Esophagus squamous epithelium (tissue), 5 donors: ENCODE data around the gene ATP5MC2. TPM values are rescaled to one million over a fixed set of nuclear protein-coding genes. Genes with fewer than 3 reads are reported as not detected.
A peak's percentile ranks its signal among the peaks of the same experiment; 100 is the strongest.

Experiments
- DNase-seq: peaks from one replicate; lab custom pipeline; 2025; lab: John Stamatoyannopoulos, UW
- H3K27ac ChIP-seq, 4 donors: fragments of 200-600 bp; sonication (generic); one replicate each; pipeline ENCODE4 v1.5.1; 2016 to 2019; ENCODE audit warnings: mild to moderate bottlenecking in 1 of 4
- H3K27me3 ChIP-seq, 4 donors: fragments of 200-600 bp; sonication (generic); 1 replicate in 3 of 4; 2 replicates in 1 of 4; pipeline versions ENCODE4 v1.5.1 to v1.6.0; 2017 to 2021; ENCODE audit warnings: antibody characterized with exemption in 1 of 4
- H3K36me3 ChIP-seq, 3 donors: fragments of 200-600 bp; sonication (generic); one replicate each; pipeline ENCODE4 v1.5.1; 2016 to 2019
- H3K4me1 ChIP-seq, 3 donors: fragments of 200-600 bp; sonication (generic); one replicate each; pipeline ENCODE4 v1.5.1; 2017 to 2019
- H3K4me3 ChIP-seq, 4 donors: fragments of 200-600 bp; sonication (generic); 1 replicate in 3 of 4; 2 replicates in 1 of 4; pipeline ENCODE4 v1.5.1; 2016 to 2019; ENCODE audit warnings: mild to moderate bottlenecking in 2 of 4, moderate library complexity in 1 of 4
- H3K9me3 ChIP-seq, 3 donors: fragments of 200-600 bp; sonication (generic); one replicate each; pipeline ENCODE4 v1.5.1; 2016 to 2019
- CTCF ChIP-seq, 6 experiments: fragments of 450-650 bp in 4 of 6; fragments of 200-600 bp in 2 of 6; sonication (generic) in 2 of 6; IDR thresholded peaks; one replicate each; pipeline ENCODE4 v1.5.1; 2016 to 2019; ENCODE audit warnings: antibody characterized with exemption in 6 of 6, mild to moderate bottlenecking in 4 of 6, moderate library complexity in 4 of 6
- POLR2A ChIP-seq, 4 donors: fragments of 450-650 bp; IDR thresholded peaks; one replicate each; pipeline ENCODE4 v1.6.1; 2017; ENCODE audit warnings: antibody characterized with exemption in 4 of 4, mild to moderate bottlenecking in 4 of 4, moderate library complexity in 3 of 4
- WGBS, 2 donors: methylation state at CpG; one replicate each; pipeline ENCODE4 v1.1.5; 2018; 5-methylcytosine and 5-hydroxymethylcytosine counted together
- intact Hi-C: fragments of 100-400 bp; cut with DNase I; formaldehyde crosslinking; loops from one replicate; pipeline ENCODE4 v1.15.0; 2022
- total RNA-seq, 4 donors: library from RNA; depleted of rRNA; stranded (reverse); fragments of >200 nt; gene quantifications; one replicate each; pipeline ENCODE4 v1.1.0, GENCODE V29; 2016
- donor health status: DM: yes; HTN: yes; CAD: no.

ATP5MC2 gene
- total RNA-seq, 4 donors from 2014 or later = 240 to 303 (median 268) TPM

- Histone ChIP-seq H3K4me1 (peaks cover under 1 to 18% (median 8%) of the 10 kb centered on the region in 3 donors), H3K9me3 (no peaks in the 10 kb centered on the region), H3K27me3 (no peaks in the 10 kb centered on the region), H3K36me3 (peaks cover 13 to 87% (median 38%) of the 10 kb centered on the region in 3 donors), H3K4me3 (no peak overlapping the region), H3K27ac (no peak overlapping the region)
- no peak for DNase-seq
- TF ChIP-seq CTCF (IDR thresholded peaks at IDR 0.05) (no peak), POLR2A (IDR thresholded peaks at IDR 0.05) (no peak)
- WGBS, 2 donors = 64 to 65% methylated on average over 7 of the region's 7 CpGs
- intact Hi-C loops = no loop called here
These were observed 10.9 kb downstream of the ATP5MC2 start for GRCh38 chr12:53664936-53665335.

- Histone ChIP-seq H3K9me3 (no peaks in the 10 kb centered on the region), H3K4me1 (peaks cover 8 to 25% (median 15%) of the 10 kb centered on the region in 3 donors), H3K27ac (no peak overlapping the region), H3K36me3 (peaks cover 6 to 80% (median 31%) of the 10 kb centered on the region in 3 donors), H3K4me3 (no peak overlapping the region), H3K27me3 (no peaks in the 10 kb centered on the region)
- intact Hi-C loops = no loop called here
- no peak for TF ChIP-seq POLR2A (IDR thresholded peaks at IDR 0.05)
- no peak for TF ChIP-seq CTCF (IDR thresholded peaks at IDR 0.05)
- no peak for DNase-seq
- WGBS, 2 donors = 77 to 89% methylated on average over 5 of the region's 5 CpGs
These were observed 11.7 kb downstream of the ATP5MC2 start for GRCh38 chr12:53664191-53664590.

GRCh38 chr12:53660041-53660440 is 15.8 kb downstream of the ATP5MC2 start:
- peak overlapping the region; percentile 53 to 85 (median 78) for H3K27ac ChIP-seq
- no peaks in the 10 kb centered on the region for H3K27me3 ChIP-seq
- H3K4me3 ChIP-seq = peak overlapping the region in 1 of 4 donors; percentile 16
- TF ChIP-seq POLR2A (IDR thresholded peaks at IDR 0.05) (no peak), CTCF (IDR thresholded peaks at IDR 0.05) (no peak)
- 76% methylated on average over 2 to 5 of the region's 5 CpGs for WGBS, 2 donors
- intact Hi-C loops = no loop called here
- H3K36me3 ChIP-seq = peaks cover 0 to 38% (median 7%) of the 10 kb centered on the region in 3 donors
- no peaks in the 10 kb centered on the region for H3K9me3 ChIP-seq
- H3K4me1 ChIP-seq = peaks cover 15 to 33% (median 26%) of the 10 kb centered on the region in 3 donors
- DNase-seq = no peak

GRCh38 chr12:53659571-53659981 is 16.3 kb downstream of the ATP5MC2 start:
- peak overlapping the region in 1 of 4 donors; percentile 16 for H3K4me3 ChIP-seq
- peaks cover 0 to 33% (median 2%) of the 10 kb centered on the region in 3 donors for H3K36me3 ChIP-seq
- H3K27me3 ChIP-seq = no peaks in the 10 kb centered on the region
- TF ChIP-seq CTCF (IDR thresholded peaks at IDR 0.05) (no peak), POLR2A (IDR thresholded peaks at IDR 0.05) (no peak)
- peaks cover 15 to 33% (median 26%) of the 10 kb centered on the region in 3 donors for H3K4me1 ChIP-seq
- no peaks in the 10 kb centered on the region for H3K9me3 ChIP-seq
- 19 to 20% methylated on average over 2 of the region's 2 CpGs for WGBS, 2 donors
- H3K27ac ChIP-seq = peak overlapping the region; percentile 53 to 85 (median 78)
- intact Hi-C loops = no loop called here
- no peak for DNase-seq

GRCh38 chr12:53659011-53659551 is 16.8 kb downstream of the ATP5MC2 start:
- intact Hi-C loops = no loop called here
- WGBS, 2 donors = 24 to 25% methylated on average over 3 of the region's 3 CpGs
- H3K4me3 ChIP-seq = peak overlapping the region in 1 of 4 donors; percentile 16
- no peak for TF ChIP-seq CTCF (IDR thresholded peaks at IDR 0.05)
- H3K27me3 ChIP-seq = no peaks in the 10 kb centered on the region
- H3K4me1 ChIP-seq = peaks cover 15 to 33% (median 26%) of the 10 kb centered on the region in 3 donors
- no peaks in the 10 kb centered on the region for H3K9me3 ChIP-seq
- peak overlapping the region; percentile 53 to 85 (median 78) for H3K27ac ChIP-seq
- no peak for DNase-seq
- peaks cover 0 to 28% (median 0%) of the 10 kb centered on the region in 3 donors for H3K36me3 ChIP-seq
